GM23338 (cell line): ENCODE results near the gene TMEM163. TPM values are rescaled to one million over a fixed set of nuclear protein-coding genes. Genes with fewer than 3 reads are reported as not detected.

Source experiments
- ATAC-seq: fragments of 200-7000 bp; cut with Tn5 transposase; 3 replicates; pipeline ENCODE4 v1.9.1; 2020
- DNase-seq: peaks from one replicate; pipeline ENCODE4 v3.0.0-alpha.2; 2015; ENCODE audit warnings: low spot score
- H2AFZ ChIP-seq: fragments of 200-600 bp; sonication (generic); 2 replicates; pipeline ENCODE4 v1.8.0; 2016; ENCODE audit warnings: antibody characterized with exemption, mild to moderate bottlenecking, moderate library complexity
- H3F3A ChIP-seq: fragments of 200-600 bp; sonication (generic); replicated peaks from 2 replicates; pipeline ENCODE4 v1.8.0; 2017; ENCODE audit warnings: antibody characterized with exemption, mixed run types, low read depth
- H3K27ac ChIP-seq: fragments of 200-600 bp; sonication (generic); 2 replicates; pipeline ENCODE4 v1.6.1; 2016; ENCODE audit warnings: low read depth
- H3K27me3 ChIP-seq: fragments of 200-600 bp; sonication (generic); 2 replicates; pipeline ENCODE4 v1.8.0; 2016; ENCODE audit warnings: mild to moderate bottlenecking, mixed run types, moderate library complexity; ENCODE audit not compliant: insufficient read depth
- H3K36me3 ChIP-seq: fragments of 200-600 bp; sonication (generic); 2 replicates; pipeline ENCODE4 v1.8.0; 2016; ENCODE audit warnings: mild to moderate bottlenecking; ENCODE audit not compliant: insufficient read depth
- H3K4me1 ChIP-seq: fragments of 200-600 bp; sonication (generic); 2 replicates; pipeline ENCODE4 v1.8.0; 2016; ENCODE audit warnings: mild to moderate bottlenecking, moderate library complexity; ENCODE audit not compliant: insufficient read depth
- H3K4me2 ChIP-seq: fragments of 200-600 bp; sonication (generic); 2 replicates; pipeline ENCODE4 v1.7.1; 2017; ENCODE audit warnings: mixed run types
- H3K4me3 ChIP-seq: fragments of 200-600 bp; sonication (generic); 2 replicates; pipeline ENCODE4 v1.6.1; 2016; ENCODE audit warnings: mixed run types
- H3K79me2 ChIP-seq: fragments of 200-600 bp; sonication (generic); replicated peaks from 2 replicates; pipeline ENCODE4 v1.8.0; 2017; ENCODE audit warnings: mild to moderate bottlenecking; ENCODE audit not compliant: insufficient read depth
- H3K9me2 ChIP-seq: fragments of 200-600 bp; sonication (generic); 2 replicates; pipeline ENCODE4 v1.8.0; 2017; ENCODE audit not compliant: insufficient read depth
- H4K20me1 ChIP-seq: fragments of 200-600 bp; sonication (generic); replicated peaks from 2 replicates; pipeline ENCODE4 v1.8.0; 2017; ENCODE audit warnings: mild to moderate bottlenecking; ENCODE audit not compliant: insufficient read depth
- H3K27ac Mint-ChIP-seq: 2 replicates; pipeline ENCODE4 v1.8.0; 2020; ENCODE audit warnings: inconsistent platforms, mild to moderate bottlenecking, moderate library complexity, mixed read lengths
- H3K27me3 Mint-ChIP-seq: 3 replicates; pipeline ENCODE4 v1.8.0; 2022; ENCODE audit warnings: low read depth, mild to moderate bottlenecking, moderate library complexity, mixed read lengths, inconsistent platforms; ENCODE audit not compliant: insufficient read depth, poor library complexity
- H3K36me3 Mint-ChIP-seq: 3 replicates; pipeline ENCODE4 v1.8.0; 2021; ENCODE audit warnings: low read depth, mild to moderate bottlenecking, inconsistent platforms, moderate library complexity, mixed read lengths
- H3K4me1 Mint-ChIP-seq: 3 replicates; pipeline ENCODE4 v1.8.0; 2020; ENCODE audit warnings: mild to moderate bottlenecking, inconsistent platforms, mixed read lengths
- H3K4me3 Mint-ChIP-seq: 3 replicates; pipeline ENCODE4 v1.8.0; 2021; ENCODE audit warnings: moderate library complexity, mild to moderate bottlenecking, inconsistent platforms, mixed read lengths
- H3K9me3 Mint-ChIP-seq: 3 replicates; pipeline ENCODE4 v1.8.0; 2020; ENCODE audit warnings: moderate library complexity, mild to moderate bottlenecking, inconsistent platforms, mixed read lengths
- CREB1 ChIP-seq: fragments of 250-450 bp; sonication (Bioruptor Pico); IDR thresholded peaks from 2 replicates; pipeline ENCODE4 v1.5.0; 2020; ENCODE audit warnings: low read depth, mild to moderate bottlenecking, moderate library complexity
- EZH2 ChIP-seq: fragments of 200-600 bp; sonication (generic); IDR thresholded peaks from one replicate; pipeline ENCODE4 v1.8.0; 2017; ENCODE audit warnings: antibody characterized with exemption, mild to moderate bottlenecking, low read depth; ENCODE audit not compliant: unreplicated experiment
- EZH2phosphoT487 ChIP-seq: fragments of 200-600 bp; sonication (generic); IDR thresholded peaks from one replicate; pipeline ENCODE4 v1.8.1; 2018; ENCODE audit warnings: antibody characterized with exemption; ENCODE audit not compliant: unreplicated experiment
- JUNB ChIP-seq: IDR thresholded peaks from one replicate; pipeline ENCODE4 v1.6.1; 2016; ENCODE audit warnings: antibody characterized with exemption; ENCODE audit not compliant: unreplicated experiment
- NANOG ChIP-seq: IDR thresholded peaks from 2 replicates; pipeline ENCODE4 v1.6.1; 2016; ENCODE audit warnings: antibody characterized with exemption, borderline replicate concordance
- POLR2AphosphoS5 ChIP-seq: IDR thresholded peaks from 2 replicates; pipeline ENCODE4 v1.6.1; 2016; ENCODE audit warnings: antibody characterized with exemption, low read depth
- REST ChIP-seq: IDR thresholded peaks from one replicate; pipeline ENCODE4 v1.6.1; 2018; ENCODE audit warnings: antibody characterized with exemption; ENCODE audit not compliant: unreplicated experiment
- STAT1 ChIP-seq: IDR thresholded peaks from one replicate; pipeline ENCODE4 v1.6.1; 2016; ENCODE audit warnings: antibody characterized with exemption; ENCODE audit not compliant: unreplicated experiment
- ZNF114 ChIP-seq: fragments of 250-450 bp; sonication (Bioruptor Pico); IDR thresholded peaks from 2 replicates; pipeline ENCODE4 v1.5.0; 2020; ENCODE audit warnings: mild to moderate bottlenecking, moderate library complexity
- ZNF331 ChIP-seq: fragments of 250-450 bp; sonication (Bioruptor Pico); IDR thresholded peaks from 2 replicates; pipeline ENCODE4 v1.5.0; 2020; ENCODE audit warnings: low read depth, mild to moderate bottlenecking, moderate library complexity
- polyA plus RNA-seq: library from polyadenylated mRNA; unstranded; fragments of >200 nt; fragmentation: Nextera tagmentation; extraction: Ambion mirVana; gene quantifications from 2 replicates; pipeline ENCODE4 v1.2.1, GENCODE V29; 2016
- total RNA-seq: library from RNA; depleted of rRNA; stranded (reverse); fragments of >200 nt; shearing (Covaris generic); gene quantifications from 2 replicates; pipeline ENCODE4 v1.2.3, GENCODE V29; 2014
- TF ChIP-seq, protein P1 (sequence below): IDR thresholded peaks from 2 replicates; pipeline ENCODE4 v1.6.1; 2016; ENCODE audit warnings: antibody characterized with exemption

TMEM163 gene
- total and polyA plus RNA-seq, 2 experiments from 2014 or later = 1.1 to 1.8 TPM

GRCh38 chr2:134667081-134667480 lies 51.7 kb downstream of the TMEM163 start:
- H3K79me2 ChIP-seq = no peaks in the 10 kb centered on the region
- TF ChIP-seq NANOG = no peak
- no peak for TF ChIP-seq CREB1
- TF ChIP-seq JUNB = no peak
- TF ChIP-seq EZH2phosphoT487 = no peak
- no peak for TF ChIP-seq EZH2
- no peak for TF ChIP-seq ZNF114 (CRISPR knock-in tag)
- no peak for TF ChIP-seq ZNF331 (CRISPR knock-in tag)
- TF ChIP-seq STAT1 = no peak
- TF ChIP-seq REST = no peak
- no peak for TF ChIP-seq POLR2AphosphoS5
- TF ChIP-seq, protein P1, sequence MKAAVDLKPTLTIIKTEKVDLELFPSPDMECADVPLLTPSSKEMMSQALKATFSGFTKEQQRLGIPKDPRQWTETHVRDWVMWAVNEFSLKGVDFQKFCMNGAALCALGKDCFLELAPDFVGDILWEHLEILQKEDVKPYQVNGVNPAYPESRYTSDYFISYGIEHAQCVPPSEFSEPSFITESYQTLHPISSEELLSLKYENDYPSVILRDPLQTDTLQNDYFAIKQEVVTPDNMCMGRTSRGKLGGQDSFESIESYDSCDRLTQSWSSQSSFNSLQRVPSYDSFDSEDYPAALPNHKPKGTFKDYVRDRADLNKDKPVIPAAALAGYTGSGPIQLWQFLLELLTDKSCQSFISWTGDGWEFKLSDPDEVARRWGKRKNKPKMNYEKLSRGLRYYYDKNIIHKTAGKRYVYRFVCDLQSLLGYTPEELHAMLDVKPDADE = no peak
- Mint-ChIP-seq H3K9me3 (no peaks in the 10 kb centered on the region), H3K36me3 (no peaks in the 10 kb centered on the region), H3K27ac (no peak overlapping the region), H3K4me3 (no peak overlapping the region), H3K4me1 (peaks cover 9% of the 10 kb centered on the region), H3K27me3 (peaks cover 9% of the 10 kb centered on the region)
- no peaks in the 10 kb centered on the region for H4K20me1 ChIP-seq
- DNase-seq (no peak), ATAC-seq (no peak)
- H3K36me3 ChIP-seq = no peaks in the 10 kb centered on the region
- no peaks in the 10 kb centered on the region for H3K27me3 ChIP-seq
- no peaks in the 10 kb centered on the region for H3K9me2 ChIP-seq
- no peak overlapping the region for H3K4me2 ChIP-seq
- no peaks in the 10 kb centered on the region for H3F3A ChIP-seq
- 0 out of 2 replicates have a peak, but pooled peaks cover 2% of the 10 kb centered on the region for H3K4me1 ChIP-seq
- H3K27ac ChIP-seq = no peak overlapping the region
- H2AFZ ChIP-seq = no peak overlapping the region
- H3K4me3 ChIP-seq = no peak overlapping the region

GRCh38 chr2:134665727-134666506 lies 52.9 kb downstream of the TMEM163 start:
- no peak overlapping the region for H3K4me3 ChIP-seq
- no peak overlapping the region for H3K4me3 Mint-ChIP-seq
- no peaks in the 10 kb centered on the region for H3K27me3 ChIP-seq
- ATAC-seq = no peak
- H3K27me3 Mint-ChIP-seq = peaks cover 10% of the 10 kb centered on the region
- H3K27ac Mint-ChIP-seq = no peak overlapping the region
- H2AFZ ChIP-seq = no peak overlapping the region
- no peaks in the 10 kb centered on the region for H3K9me2 ChIP-seq
- peaks cover 2% of the 10 kb centered on the region; the same call in 2 of the 3 replicates for H3K4me1 Mint-ChIP-seq
- no peaks in the 10 kb centered on the region for H3F3A ChIP-seq
- H4K20me1 ChIP-seq = no peaks in the 10 kb centered on the region
- no peaks in the 10 kb centered on the region for H3K36me3 ChIP-seq
- no peak overlapping the region for H3K4me2 ChIP-seq
- DNase-seq = no peak
- no peaks in the 10 kb centered on the region for H3K79me2 ChIP-seq
- H3K27ac ChIP-seq = no peak overlapping the region
- H3K9me3 Mint-ChIP-seq = no peaks in the 10 kb centered on the region
- no peaks in the 10 kb centered on the region for H3K36me3 Mint-ChIP-seq
- H3K4me1 ChIP-seq = 0 out of 2 replicates have a peak, but pooled peaks cover 2% of the 10 kb centered on the region
- TF ChIP-seq REST = no peak
- no peak for TF ChIP-seq ZNF114 (CRISPR knock-in tag)
- no peak for TF ChIP-seq EZH2
- no peak for TF ChIP-seq EZH2phosphoT487
- TF ChIP-seq POLR2AphosphoS5 = no peak
- no peak for TF ChIP-seq ZNF331 (CRISPR knock-in tag)
